SHP77 (cell line): ENCODE data around the gene THRAP3.
"Not testable (repeated sequence)": the region's sequence is repeated elsewhere in the genome, so short reads cannot be mapped to it uniquely, and the experiment has no call there.

ENCODE experiments used
- DNase-seq, 2 experiments: peaks; one replicate each; lab custom pipeline; 2025; lab: John Stamatoyannopoulos, UW

THRAP3 gene

GRCh38 chr1:36204347-36204909, 19.8 kb upstream of the THRAP3 start:
- no peak for DNase-seq

GRCh38 chr1:36206323-36206858, 17.9 kb upstream of the THRAP3 start:
- DNase-seq, result no peak

- DNase-seq, result no peak
Measured at GRCh38 chr1:36207339-36207738, 16.9 kb upstream of the THRAP3 start.

GRCh38 chr1:36208978-36209703, 15.1 kb upstream of the THRAP3 start:
- no peak for DNase-seq

- DNase-seq, result no peak
Measured at GRCh38 chr1:36211307-36211706, 12.9 kb upstream of the THRAP3 start.

DNA sequence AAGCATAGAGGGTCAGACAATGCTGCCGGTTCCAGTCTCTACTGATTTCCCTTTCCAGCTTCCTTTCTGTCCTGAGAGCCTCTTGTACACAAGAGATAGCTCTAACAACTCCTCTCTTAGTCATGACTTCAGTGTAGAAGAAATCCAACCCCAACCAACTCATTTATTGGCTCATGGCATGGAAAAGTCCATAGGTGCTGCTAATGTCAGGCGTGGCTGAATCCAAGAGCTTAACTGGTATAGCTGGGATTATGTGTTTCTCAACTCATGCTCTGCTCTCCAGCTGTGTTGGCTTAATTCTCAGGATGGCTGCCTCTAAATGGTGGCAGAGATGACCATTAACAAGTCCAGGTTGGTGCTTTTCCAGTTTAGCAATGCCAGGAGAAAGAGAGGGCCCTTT, 12.4 kb upstream of the THRAP3 start:
- DNase-seq, result no peak

DNA sequence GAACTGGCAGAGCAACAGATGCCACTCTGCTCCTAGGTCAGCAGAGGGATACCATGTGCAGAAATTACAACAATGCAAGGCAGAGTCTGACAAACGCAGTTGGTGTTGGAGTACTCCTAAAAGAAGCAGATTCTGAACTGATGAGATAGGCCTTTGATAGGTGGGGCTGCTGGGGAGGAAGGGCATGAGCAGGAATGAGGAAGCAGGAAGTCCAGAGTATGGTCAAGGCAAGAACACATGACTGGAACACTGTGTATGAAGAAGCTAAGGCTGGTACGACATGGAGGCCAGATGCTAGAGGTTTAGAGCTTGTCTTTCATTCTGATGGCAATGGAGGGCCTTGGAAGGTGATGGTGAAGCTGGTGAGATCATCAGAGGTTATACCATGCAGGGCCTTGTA, 11.5 kb upstream of the THRAP3 start:
- DNase-seq, result no peak

DNA sequence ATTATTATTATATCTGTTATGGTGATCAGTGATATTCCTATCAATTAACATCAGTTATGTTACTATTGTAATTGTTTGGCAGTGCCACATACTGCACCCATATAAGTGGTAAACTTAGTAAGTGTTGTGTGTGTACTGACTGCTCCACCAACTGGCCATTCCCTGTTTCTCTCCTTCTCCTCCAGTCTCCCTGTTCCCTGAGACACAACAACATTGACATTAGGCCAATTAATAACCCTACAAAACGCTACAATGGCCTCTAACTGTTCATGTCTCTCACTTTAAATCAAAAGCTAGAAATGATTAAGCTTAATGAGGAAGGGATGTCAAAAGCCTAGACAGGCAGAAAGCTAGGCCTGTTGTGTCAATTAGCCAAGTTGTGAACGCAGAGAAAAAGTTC, 6.6 kb upstream of the THRAP3 start:
- no peak for DNase-seq

- DNase-seq, result not testable (repeated sequence)
Measured at GRCh38 chr1:36221901-36222300, 2.3 kb upstream of the THRAP3 start.

DNA sequence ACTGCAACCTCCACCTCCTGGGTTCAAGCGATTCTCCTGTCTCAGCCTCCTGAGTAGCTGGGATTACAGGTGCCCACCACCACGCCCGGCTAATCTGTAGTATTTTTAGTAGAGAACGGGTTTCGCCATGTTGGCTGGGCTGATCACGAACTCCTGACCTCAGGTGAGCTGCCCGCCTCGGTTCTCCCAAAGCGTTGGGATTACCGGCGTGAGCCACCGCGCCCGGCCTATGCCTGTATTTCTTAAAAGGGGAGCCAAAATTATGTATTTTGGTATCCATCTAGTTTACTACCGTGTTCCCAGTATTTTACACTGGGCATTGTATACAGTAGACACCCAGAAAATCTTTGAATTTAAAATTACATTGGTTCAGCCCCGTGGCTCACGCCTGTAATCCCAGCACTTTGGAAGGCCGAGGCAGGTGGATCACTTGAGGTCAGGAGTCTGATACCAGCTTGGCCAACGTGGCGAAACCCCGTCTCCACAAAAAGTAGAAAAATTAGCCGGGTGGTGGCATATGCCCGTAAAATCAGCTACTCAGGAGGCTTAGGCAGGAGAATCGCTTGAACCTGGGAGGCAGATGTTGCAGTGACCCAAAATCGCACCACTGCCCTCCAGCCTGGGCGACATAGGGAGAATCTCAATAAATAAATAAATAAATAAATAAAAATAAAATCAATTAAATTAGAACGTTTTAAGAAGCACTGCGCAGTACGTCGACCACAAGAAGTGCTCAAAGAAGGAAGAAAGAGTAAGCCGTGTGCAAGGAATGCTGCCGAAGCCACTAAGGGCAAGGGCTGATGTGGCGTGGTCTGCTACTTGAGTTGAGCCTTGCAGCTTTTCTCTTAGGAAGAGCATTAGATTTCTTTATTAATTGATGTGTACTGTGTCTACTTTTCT, 1.5 kb upstream of the THRAP3 start:
- peak in 1 of 2 experiments; percentile 4 for DNase-seq

GRCh38 chr1:36223381-36223995, 755 bp upstream of the THRAP3 start:
- DNase-seq, result peak; percentile 19 to 27

GRCh38 chr1:36224537-36225282, 467 bp downstream of the THRAP3 start:
- peak; percentile 37 to 80 for DNase-seq

DNA sequence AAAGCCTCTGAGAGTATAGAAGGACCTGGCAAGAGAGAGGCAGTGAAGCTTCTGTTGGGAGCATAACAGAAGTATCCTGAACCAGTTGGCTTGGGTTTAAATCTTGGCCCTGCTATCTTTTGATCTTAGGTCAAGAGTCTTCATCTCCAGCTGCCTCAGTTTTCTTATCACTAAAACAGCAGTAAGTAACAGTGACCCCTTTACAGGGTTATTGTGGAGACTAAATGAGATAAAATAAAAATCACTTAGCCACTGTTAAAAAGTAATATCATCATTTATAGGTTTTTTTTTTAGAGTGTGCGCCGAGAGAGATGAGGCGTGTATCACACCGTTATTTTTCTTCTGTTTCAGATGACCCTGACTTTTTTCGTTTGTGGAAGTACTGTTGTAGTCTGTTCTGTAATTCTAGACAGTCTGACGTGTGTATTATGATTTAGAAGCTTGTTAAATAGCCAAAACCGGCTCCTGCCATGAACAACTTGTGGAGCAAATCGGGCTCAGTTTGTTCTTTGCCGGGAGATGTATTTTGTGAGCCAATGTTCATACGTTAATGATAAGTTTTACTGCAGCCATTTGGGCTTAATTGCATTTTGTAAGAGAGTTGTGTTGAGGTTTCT, 1.1 kb downstream of the THRAP3 start:
- no peak for DNase-seq

GRCh38 chr1:36230279-36230678, 6.0 kb downstream of the THRAP3 start:
- not testable (repeated sequence) for DNase-seq

GRCh38 chr1:36231191-36231590, 6.9 kb downstream of the THRAP3 start:
- DNase-seq, result no peak

- DNase-seq, result no peak
Measured at GRCh38 chr1:36232212-36233095, 8.2 kb downstream of the THRAP3 start.

GRCh38 chr1:36236302-36236701, 12.1 kb downstream of the THRAP3 start:
- DNase-seq, result no peak

DNA sequence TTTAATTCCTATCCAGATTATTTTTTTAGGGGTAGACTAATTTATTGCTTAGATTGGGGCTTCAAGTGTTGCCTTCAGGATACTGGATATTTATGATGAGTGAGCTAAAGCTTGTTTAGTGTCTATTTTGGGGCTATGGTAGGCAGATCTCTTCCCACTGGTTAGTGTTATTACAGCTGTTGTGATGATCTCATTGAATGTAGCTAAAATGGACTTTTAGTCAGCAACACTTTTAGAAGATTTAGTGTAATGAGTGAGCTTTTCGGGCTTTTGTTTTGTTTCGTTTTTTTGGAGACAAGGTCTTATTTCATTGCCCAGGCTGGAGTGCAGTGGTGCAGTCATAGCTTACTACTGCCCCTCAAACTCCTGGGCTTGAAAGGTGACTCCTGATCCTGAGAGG, 14.2 kb downstream of the THRAP3 start:
- DNase-seq, result no peak

DNA sequence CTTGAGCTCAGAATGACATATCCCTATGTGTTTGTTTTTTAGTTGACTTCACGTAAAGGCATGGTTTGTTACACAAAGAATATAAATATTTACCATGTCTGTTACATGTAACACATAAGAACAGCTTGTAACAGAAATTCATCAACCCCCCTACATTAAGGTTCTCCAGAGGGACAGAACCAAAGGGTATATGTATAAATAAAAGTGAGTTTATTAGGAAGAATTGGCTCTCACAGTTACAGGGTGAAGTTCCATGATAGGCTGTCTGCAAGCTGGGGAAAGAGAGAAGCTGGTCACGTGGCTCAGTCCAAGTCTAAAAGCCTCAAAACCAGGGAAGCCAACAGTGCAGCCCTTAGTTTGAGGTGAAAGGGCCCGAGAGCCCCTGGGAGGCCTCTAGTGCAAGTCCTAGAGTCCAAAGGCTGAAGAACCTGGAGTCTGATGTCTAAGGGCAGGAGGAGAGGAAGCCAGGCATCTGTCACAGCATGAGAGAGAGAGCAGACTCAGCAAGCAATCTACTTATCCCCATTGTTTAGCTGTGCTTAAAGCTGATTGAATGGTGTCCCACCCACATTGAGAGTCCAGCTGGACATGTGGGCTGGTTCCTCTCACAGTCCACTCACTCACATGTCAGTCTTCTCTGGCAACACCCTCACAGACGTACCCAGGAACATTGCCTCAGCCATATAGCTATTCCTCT, 15.8 kb downstream of the THRAP3 start:
- DNase-seq, result no peak
